Liver (tissue), 9 donors: ENCODE measurements around the gene PRRT1B. TPM values are rescaled to one million over a fixed set of nuclear protein-coding genes. Genes with fewer than 3 reads are reported as not detected.

Experiments
- DNase-seq: peaks from one replicate; pipeline ENCODE4 v3.0.0-alpha.2; 2017; ENCODE audit warnings: low spot score
- H3K27ac ChIP-seq, 2 donors: one replicate each; pipeline ENCODE4 v1.7.0; 2013; ENCODE audit warnings: inconsistent platforms in 2 of 2, low read length in 2 of 2, control low read depth in 1 of 2, low read depth in 1 of 2, mild to moderate bottlenecking in 1 of 2
- H3K27me3 ChIP-seq, 4 donors: one replicate each; pipeline versions ENCODE4 v1.6.1 to v1.7.0; 2013; ENCODE audit warnings: low read length in 3 of 4, inconsistent platforms in 1 of 4, mild to moderate bottlenecking in 1 of 4, moderate library complexity in 1 of 4; ENCODE audit not compliant: control insufficient read depth in 4 of 4, insufficient read depth in 4 of 4
- H3K36me3 ChIP-seq, 4 donors: one replicate each; pipeline versions ENCODE4 v1.6.1 to v1.7.0; 2013; ENCODE audit warnings: low read length in 3 of 4, mild to moderate bottlenecking in 3 of 4, low read depth in 1 of 4, moderate library complexity in 1 of 4; ENCODE audit not compliant: control insufficient read depth in 4 of 4, insufficient read depth in 3 of 4
- H3K4me1 ChIP-seq, 4 donors: one replicate each; pipeline versions ENCODE4 v1.6.1 to v1.7.0; 2013; ENCODE audit warnings: low read length in 3 of 4, mild to moderate bottlenecking in 3 of 4, moderate library complexity in 1 of 4; ENCODE audit not compliant: control insufficient read depth in 4 of 4, insufficient read depth in 4 of 4
- H3K4me3 ChIP-seq, 3 donors: one replicate each; pipeline versions ENCODE4 v1.6.1 to v1.7.0; 2013; ENCODE audit warnings: low read length in 3 of 3, control low read depth in 1 of 3, low read depth in 1 of 3, mild to moderate bottlenecking in 1 of 3
- H3K9ac ChIP-seq, 2 donors: one replicate each; pipeline ENCODE4 v1.7.0; 2013; ENCODE audit warnings: low read length in 2 of 2, mild to moderate bottlenecking in 2 of 2, moderate library complexity in 2 of 2, control low read depth in 1 of 2, low read depth in 1 of 2
- H3K9me3 ChIP-seq, 4 donors: one replicate each; pipeline versions ENCODE4 v1.6.1 to v1.7.0; 2013; ENCODE audit warnings: low read length in 3 of 4; ENCODE audit not compliant: control insufficient read depth in 4 of 4
- EGR1 ChIP-seq, 2 donors: IDR thresholded peaks; 2 replicates each; pipeline ENCODE4 v1.6.1; 2016 to 2018; ENCODE audit warnings: antibody characterized with exemption in 2 of 2, low read depth in 2 of 2
- FOXA1 ChIP-seq: IDR thresholded peaks from 2 replicates; pipeline ENCODE4 v1.6.1; 2016; ENCODE audit warnings: antibody characterized with exemption
- FOXA2 ChIP-seq: IDR thresholded peaks from 2 replicates; pipeline ENCODE4 v1.6.1; 2016; ENCODE audit warnings: antibody characterized with exemption
- GABPA ChIP-seq, 2 donors: IDR thresholded peaks in 1 of 2; conservative IDR thresholded peaks in 1 of 2; 2 replicates each; pipeline ENCODE4 v1.6.1; 2016; ENCODE audit warnings: antibody characterized with exemption in 2 of 2, mild to moderate bottlenecking in 1 of 2, moderate library complexity in 1 of 2
- HNF4A ChIP-seq, 2 donors: conservative IDR thresholded peaks; 2 replicates each; pipeline ENCODE4 v1.6.1; 2016; ENCODE audit warnings: antibody characterized with exemption in 2 of 2, mild to moderate bottlenecking in 2 of 2
- HNF4G ChIP-seq: IDR thresholded peaks from 2 replicates; pipeline ENCODE4 v1.6.1; 2016; ENCODE audit warnings: antibody characterized with exemption
- JUND ChIP-seq, 2 donors: IDR thresholded peaks; 2 replicates each; pipeline ENCODE4 v1.6.1; 2016; ENCODE audit warnings: antibody characterized with exemption in 2 of 2
- NR2F2 ChIP-seq: IDR thresholded peaks from 2 replicates; pipeline ENCODE4 v1.6.1; 2016; ENCODE audit warnings: antibody characterized with exemption
- RAD21 ChIP-seq, 2 donors: IDR thresholded peaks; 2 replicates each; pipeline ENCODE4 v1.6.1; 2016; ENCODE audit warnings: antibody characterized with exemption in 2 of 2, mild to moderate bottlenecking in 2 of 2
- RXRA ChIP-seq, 2 donors: IDR thresholded peaks; 2 replicates each; pipeline ENCODE4 v1.6.1; 2017 to 2018; ENCODE audit warnings: antibody characterized with exemption in 2 of 2, mild to moderate bottlenecking in 1 of 2
- SP1 ChIP-seq: IDR thresholded peaks from 2 replicates; pipeline ENCODE4 v1.6.1; 2018; ENCODE audit warnings: antibody characterized with exemption, mild to moderate bottlenecking
- TAF1 ChIP-seq: conservative IDR thresholded peaks from 2 replicates; pipeline ENCODE4 v1.6.1; 2016; ENCODE audit warnings: antibody characterized with exemption, mild to moderate bottlenecking
- YY1 ChIP-seq: IDR thresholded peaks from 2 replicates; pipeline ENCODE4 v1.6.1; 2016; ENCODE audit warnings: antibody characterized with exemption, mild to moderate bottlenecking
- WGBS: extraction: QIAGEN DNeasy Blood & Tissue Kit; methylation state at CpG from one replicate; pipeline ENCODE4 v1.1.7; 2013; 5-methylcytosine and 5-hydroxymethylcytosine counted together
- polyA plus RNA-seq, 2 donors: library from polyadenylated mRNA; stranded (reverse) in 1 of 2; unstranded in 1 of 2; fragments of 200-250 nt in 1 of 2; fragments of >200 nt in 1 of 2; fragmentation: Nextera tagmentation in 1 of 2; extraction: Ambion mirVana in 1 of 2; gene quantifications; one replicate each; pipeline versions ENCODE4 v1.2.1 to v1.2.3, GENCODE V29; 2013 to 2015
- total RNA-seq, 2 donors: library from RNA; depleted of rRNA; stranded (reverse); fragments of >200 nt; gene quantifications; one replicate each; pipeline ENCODE4 v1.2.3, GENCODE V29; 2014
- TF ChIP-seq, protein P1 (sequence below): IDR thresholded peaks from 2 replicates; pipeline ENCODE4 v1.6.1; 2016; ENCODE audit warnings: antibody characterized with exemption, mild to moderate bottlenecking
- TF ChIP-seq, protein P2 (sequence below): IDR thresholded peaks from 2 replicates; pipeline ENCODE4 v1.6.1; 2016; ENCODE audit warnings: antibody characterized with exemption
- TF ChIP-seq, protein P3 (sequence below): fragments of 150-350 bp; IDR thresholded peaks from 2 replicates; pipeline ENCODE4 v1.5.1; 2017; ENCODE audit warnings: improper control_type of control experiment, low read depth, low read length; ENCODE audit not compliant: missing input control
- TF ChIP-seq, protein P4 (sequence below): IDR thresholded peaks from 2 replicates; pipeline ENCODE4 v1.6.1; 2016; ENCODE audit warnings: antibody characterized with exemption
- TF ChIP-seq, protein P5 (sequence below): IDR thresholded peaks from 2 replicates; pipeline ENCODE4 v1.6.1; 2016; ENCODE audit warnings: antibody characterized with exemption
- donor health status: healthy.
- donor health status: healthy.
- donor health status: healthy.
- donor health status: healthy.
- donor health status: healthy.

PRRT1B gene
- total and polyA plus RNA-seq, 4 donors: 0.15 to 1.9 (median 1.4) TPM

DNA sequence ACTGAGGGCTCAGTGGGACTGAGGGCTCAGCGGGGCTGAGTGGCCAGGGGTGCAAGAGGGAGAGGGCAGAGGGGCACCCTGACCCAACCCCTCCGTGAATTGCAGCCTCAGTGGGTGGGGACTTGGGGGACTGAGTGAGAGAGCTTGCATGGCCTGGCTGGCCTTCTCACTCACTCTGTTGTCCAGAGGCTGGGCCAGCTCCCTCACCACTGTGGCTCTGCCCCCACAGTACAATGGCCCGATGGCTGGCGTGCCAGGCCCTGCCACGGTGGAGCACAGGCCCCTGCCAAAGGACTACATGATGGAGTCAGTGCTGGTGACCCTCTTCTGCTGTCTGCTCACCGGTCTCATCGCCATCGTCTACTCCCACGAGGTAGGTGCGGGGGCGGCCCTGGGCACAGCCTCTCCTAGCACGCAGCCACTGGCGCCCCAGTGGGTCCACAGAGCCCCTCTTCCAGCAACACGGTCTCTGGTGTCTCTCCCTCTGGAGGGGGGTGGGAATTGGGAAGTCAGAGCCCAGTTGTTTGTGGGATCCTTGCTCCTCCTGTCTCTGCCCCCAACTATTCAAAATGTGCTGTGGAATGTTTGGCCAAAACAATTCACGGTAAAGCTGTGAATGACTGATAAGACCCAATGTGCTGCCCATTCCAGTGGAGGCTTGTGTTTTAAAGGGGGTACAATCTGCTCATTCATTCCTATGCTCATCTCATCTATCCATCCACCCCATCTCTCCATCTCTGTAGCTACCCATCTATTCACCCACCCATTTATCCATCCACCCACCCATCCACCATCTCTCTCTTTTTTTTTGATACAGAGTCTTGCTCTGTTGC is 10.7 kb downstream of the PRRT1B start:
- H3K9ac ChIP-seq: no peak overlapping the region
- no peaks in the 10 kb centered on the region for H3K9me3 ChIP-seq
- no peak overlapping the region for H3K4me3 ChIP-seq
- H3K4me1 ChIP-seq: no peaks in the 10 kb centered on the region
- TF ChIP-seq SP1 (no peak), HNF4A (conservative IDR thresholded peaks at IDR 0.05) (no peak), JUND (IDR thresholded peaks at IDR 0.05) (no peak), FOXA2 (no peak), TAF1 (no peak), RAD21 (IDR thresholded peaks at IDR 0.05) (no peak), RXRA (IDR thresholded peaks at IDR 0.05) (no peak), GABPA (IDR thresholded peaks at IDR 0.05 in 1 of 2, conservative IDR thresholded peaks at IDR 0.05 in 1 of 2) (no peak), NR2F2 (no peak), HNF4G (no peak), YY1 (no peak), EGR1 (IDR thresholded peaks at IDR 0.05; ENCODE audit: low read depth in 2 of 2) (no peak), FOXA1 (no peak)
- TF ChIP-seq, protein P1, sequence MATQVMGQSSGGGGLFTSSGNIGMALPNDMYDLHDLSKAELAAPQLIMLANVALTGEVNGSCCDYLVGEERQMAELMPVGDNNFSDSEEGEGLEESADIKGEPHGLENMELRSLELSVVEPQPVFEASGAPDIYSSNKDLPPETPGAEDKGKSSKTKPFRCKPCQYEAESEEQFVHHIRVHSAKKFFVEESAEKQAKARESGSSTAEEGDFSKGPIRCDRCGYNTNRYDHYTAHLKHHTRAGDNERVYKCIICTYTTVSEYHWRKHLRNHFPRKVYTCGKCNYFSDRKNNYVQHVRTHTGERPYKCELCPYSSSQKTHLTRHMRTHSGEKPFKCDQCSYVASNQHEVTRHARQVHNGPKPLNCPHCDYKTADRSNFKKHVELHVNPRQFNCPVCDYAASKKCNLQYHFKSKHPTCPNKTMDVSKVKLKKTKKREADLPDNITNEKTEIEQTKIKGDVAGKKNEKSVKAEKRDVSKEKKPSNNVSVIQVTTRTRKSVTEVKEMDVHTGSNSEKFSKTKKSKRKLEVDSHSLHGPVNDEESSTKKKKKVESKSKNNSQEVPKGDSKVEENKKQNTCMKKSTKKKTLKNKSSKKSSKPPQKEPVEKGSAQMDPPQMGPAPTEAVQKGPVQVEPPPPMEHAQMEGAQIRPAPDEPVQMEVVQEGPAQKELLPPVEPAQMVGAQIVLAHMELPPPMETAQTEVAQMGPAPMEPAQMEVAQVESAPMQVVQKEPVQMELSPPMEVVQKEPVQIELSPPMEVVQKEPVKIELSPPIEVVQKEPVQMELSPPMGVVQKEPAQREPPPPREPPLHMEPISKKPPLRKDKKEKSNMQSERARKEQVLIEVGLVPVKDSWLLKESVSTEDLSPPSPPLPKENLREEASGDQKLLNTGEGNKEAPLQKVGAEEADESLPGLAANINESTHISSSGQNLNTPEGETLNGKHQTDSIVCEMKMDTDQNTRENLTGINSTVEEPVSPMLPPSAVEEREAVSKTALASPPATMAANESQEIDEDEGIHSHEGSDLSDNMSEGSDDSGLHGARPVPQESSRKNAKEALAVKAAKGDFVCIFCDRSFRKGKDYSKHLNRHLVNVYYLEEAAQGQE: no peak
- TF ChIP-seq, protein P2, sequence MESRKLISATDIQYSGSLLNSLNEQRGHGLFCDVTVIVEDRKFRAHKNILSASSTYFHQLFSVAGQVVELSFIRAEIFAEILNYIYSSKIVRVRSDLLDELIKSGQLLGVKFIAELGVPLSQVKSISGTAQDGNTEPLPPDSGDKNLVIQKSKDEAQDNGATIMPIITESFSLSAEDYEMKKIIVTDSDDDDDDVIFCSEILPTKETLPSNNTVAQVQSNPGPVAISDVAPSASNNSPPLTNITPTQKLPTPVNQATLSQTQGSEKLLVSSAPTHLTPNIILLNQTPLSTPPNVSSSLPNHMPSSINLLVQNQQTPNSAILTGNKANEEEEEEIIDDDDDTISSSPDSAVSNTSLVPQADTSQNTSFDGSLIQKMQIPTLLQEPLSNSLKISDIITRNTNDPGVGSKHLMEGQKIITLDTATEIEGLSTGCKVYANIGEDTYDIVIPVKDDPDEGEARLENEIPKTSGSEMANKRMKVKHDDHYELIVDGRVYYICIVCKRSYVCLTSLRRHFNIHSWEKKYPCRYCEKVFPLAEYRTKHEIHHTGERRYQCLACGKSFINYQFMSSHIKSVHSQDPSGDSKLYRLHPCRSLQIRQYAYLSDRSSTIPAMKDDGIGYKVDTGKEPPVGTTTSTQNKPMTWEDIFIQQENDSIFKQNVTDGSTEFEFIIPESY: no peak
- TF ChIP-seq, protein P3, sequence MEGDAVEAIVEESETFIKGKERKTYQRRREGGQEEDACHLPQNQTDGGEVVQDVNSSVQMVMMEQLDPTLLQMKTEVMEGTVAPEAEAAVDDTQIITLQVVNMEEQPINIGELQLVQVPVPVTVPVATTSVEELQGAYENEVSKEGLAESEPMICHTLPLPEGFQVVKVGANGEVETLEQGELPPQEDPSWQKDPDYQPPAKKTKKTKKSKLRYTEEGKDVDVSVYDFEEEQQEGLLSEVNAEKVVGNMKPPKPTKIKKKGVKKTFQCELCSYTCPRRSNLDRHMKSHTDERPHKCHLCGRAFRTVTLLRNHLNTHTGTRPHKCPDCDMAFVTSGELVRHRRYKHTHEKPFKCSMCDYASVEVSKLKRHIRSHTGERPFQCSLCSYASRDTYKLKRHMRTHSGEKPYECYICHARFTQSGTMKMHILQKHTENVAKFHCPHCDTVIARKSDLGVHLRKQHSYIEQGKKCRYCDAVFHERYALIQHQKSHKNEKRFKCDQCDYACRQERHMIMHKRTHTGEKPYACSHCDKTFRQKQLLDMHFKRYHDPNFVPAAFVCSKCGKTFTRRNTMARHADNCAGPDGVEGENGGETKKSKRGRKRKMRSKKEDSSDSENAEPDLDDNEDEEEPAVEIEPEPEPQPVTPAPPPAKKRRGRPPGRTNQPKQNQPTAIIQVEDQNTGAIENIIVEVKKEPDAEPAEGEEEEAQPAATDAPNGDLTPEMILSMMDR: no peak
- TF ChIP-seq, protein P4, sequence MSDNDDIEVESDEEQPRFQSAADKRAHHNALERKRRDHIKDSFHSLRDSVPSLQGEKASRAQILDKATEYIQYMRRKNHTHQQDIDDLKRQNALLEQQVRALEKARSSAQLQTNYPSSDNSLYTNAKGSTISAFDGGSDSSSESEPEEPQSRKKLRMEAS: no peak
- TF ChIP-seq, protein P5, sequence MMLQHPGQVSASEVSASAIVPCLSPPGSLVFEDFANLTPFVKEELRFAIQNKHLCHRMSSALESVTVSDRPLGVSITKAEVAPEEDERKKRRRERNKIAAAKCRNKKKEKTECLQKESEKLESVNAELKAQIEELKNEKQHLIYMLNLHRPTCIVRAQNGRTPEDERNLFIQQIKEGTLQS: no peak
- H3K27me3 ChIP-seq: no peaks in the 10 kb centered on the region
- no peak for DNase-seq
- H3K36me3 ChIP-seq: peaks cover 0 to 12% (median 0%) of the 10 kb centered on the region in 4 donors
- 90% methylated on average over 15 of the region's 15 CpGs for WGBS
- no peak overlapping the region for H3K27ac ChIP-seq
